Measurements from ENCODE around the gene NAPB.

The NAPB gene

DNA sequence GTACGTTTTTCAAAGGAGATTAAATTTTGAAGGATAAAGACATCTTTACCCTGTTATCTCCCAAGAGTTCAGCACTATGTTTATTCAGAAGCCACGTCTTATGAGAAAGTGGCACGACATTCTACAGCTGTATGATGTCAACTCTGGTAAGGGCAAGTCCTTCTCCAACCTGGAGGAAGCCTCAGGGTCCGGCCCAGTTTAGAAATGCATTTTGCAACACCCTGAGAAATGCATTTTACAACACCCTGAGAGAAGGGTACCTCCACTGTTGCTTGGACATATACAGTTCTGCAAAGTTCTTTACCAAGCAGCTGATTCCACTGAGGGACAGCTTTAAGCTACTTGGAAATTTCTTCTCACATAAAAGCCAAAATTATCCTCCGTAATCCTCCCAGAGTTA lies 17.5 kb downstream of the NAPB start:
- no peak for DNase-seq

DNA sequence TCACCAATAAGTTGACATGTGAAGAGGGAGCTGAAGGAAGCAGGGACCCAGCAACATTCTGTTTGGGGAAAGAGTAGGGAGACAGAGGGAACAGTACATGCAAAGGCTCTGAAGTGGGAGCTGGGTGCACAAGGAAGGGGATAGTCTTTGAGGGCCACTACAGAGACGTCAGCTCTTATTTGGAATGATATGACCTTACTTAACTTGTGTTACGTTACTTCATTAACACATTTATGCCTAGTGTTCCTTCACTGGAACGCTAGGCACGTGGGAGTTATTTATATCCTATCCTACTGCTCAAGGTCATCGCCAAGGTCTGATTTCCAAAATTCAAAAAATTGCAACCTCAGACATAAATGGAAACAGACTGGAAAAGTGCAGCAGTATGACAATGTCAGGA lies 20.2 kb downstream of the NAPB start:
- no peak for DNase-seq

DNA sequence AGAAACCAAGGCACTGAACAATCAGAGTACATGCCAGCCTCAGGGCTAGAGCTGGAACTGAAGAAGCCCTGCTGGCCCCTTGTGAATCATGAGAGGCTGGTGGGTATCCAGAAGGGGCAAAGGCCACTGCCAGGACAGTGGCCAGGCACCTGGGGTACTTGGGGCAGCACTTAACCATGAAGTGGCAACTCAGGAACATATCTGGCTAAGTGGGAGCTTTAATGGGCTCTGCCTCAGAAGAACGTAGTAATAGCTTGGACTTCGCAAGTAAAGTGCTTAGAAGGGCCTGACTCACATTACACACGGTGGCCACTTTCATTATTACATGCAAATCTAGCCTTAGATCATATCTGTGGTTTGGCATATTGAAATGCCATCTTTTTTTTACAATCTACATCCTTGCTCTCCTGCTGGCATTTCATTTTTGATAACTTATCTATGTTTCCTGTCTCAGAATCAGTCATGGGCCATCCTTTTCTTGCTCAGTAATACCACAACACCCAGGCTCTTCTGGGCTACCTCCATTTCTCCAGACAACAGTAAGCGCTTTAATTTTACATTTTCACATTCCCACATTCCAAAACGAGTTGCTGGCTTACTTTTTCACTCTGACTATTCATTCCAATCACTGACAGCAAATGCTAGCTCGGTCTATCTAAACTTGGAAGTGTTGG lies 21.6 kb downstream of the NAPB start:
- DNase-seq = peak; percentile 33

DNA sequence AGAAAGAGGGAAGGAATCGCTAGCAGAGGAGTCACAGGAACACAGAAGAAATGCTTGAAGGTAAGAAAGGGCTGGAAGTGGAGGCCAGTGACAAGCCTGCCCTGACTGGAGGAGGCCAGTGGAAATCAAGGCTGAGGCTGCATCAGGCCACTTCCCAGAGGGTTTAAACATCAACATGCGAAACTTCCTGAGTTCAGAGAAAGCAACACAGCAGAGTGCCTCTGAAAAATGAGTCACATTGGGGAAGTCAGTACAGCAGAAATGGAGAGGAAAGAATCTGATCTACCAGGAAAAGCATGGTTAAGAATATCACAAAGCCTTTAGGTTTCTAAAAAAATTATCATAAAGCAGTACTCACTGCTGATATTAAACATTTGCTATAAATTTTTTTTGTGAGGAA lies 23.3 kb downstream of the NAPB start:
- DNase-seq = no peak

DNA sequence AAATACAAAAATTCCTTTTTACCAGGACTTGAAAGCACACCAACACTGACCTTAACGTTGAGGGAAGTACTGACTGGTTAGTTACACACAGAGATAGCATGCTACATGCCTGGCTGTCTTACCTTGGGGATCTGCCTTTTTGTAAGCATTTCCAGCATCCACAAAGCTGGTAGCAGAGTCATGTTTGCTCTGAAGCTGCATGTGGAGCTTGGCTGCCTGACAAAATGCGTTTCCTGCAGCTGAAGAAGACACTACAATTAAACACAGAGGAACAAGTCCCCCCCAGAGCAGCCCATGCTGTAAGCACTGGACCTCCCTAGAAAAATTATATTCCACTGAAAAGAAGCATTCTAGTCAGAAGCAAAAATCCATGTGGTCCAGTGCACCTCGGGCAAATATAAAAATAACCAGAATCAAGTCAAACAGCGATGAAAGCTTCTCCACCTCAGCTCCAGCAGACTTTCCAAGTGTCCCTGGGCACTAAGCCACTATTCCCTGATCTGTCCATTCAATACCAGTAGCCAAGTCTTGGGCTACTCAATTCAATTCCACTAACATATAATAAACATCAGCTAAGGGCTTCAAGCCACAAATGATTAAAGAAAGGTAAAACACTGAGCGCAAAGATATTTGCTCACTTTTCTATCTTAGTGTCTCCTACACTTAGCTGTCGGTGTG lies 24.2 kb downstream of the NAPB start:
- no peak for DNase-seq

DNA sequence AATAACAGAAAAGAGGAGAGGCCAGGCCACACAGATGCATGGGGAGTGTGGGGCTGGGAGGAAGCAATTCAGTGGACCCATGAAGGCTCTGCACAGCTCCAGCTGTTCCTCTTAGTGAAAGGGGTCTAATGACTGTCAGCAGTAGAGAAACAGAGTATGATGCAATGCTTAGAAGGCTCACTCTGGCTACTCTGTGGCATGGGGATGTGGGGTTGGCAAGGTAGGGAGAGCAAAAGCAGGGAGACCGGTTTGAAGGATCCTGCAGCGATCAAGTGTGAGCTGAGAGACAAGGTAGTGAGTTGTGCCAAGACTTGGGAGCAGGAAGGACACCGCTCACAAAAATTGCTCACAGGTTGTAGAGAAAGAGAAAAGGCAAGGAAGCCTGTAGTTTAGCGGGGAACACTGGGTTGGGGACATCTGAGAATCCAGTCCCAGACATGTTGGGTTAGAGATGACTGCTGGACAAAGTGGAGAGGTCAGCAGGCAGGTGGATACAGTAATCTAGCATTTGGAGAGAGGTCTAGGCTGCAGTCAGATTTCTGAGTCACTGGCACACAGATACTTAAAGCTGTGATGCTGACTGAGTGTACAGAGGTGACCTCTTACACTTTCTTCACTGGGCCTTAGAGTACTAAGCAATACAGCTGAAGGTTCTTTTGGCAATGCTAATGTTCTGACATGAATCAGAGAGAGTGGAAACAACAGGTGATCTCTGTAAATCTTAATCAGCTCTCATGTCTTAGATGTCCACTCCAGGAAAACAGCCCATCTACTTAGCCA lies 27.1 kb downstream of the NAPB start:
- no peak for DNase-seq

DNA sequence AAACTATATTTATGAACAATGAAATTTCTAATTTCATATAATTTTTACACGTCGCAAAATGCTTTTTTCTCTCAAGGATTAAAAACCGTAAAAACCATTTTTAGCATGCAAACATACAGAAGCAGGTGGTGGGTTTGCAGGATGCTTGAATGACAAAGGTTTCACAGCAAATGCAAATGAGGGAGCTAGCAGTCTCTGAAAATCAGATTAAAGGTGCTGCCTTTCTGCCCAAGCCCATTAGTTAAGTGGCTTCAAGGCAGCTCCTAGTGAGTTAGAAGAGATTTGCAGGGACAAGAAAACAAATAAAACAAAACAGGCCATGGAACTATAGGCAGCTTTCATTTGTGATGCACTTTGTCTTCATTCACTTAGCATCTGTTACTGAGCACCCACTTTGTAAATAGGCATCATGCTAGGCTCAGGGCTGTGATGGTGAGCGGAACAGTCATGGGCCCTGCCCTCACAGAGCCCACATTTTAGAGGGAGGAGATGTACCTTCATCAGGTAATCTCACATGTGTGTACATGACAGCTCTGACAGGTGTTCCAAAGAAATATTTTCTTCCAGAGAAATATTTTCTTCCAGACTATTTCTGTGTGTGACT lies 29.5 kb downstream of the NAPB start:
- no peak for DNase-seq

DNA sequence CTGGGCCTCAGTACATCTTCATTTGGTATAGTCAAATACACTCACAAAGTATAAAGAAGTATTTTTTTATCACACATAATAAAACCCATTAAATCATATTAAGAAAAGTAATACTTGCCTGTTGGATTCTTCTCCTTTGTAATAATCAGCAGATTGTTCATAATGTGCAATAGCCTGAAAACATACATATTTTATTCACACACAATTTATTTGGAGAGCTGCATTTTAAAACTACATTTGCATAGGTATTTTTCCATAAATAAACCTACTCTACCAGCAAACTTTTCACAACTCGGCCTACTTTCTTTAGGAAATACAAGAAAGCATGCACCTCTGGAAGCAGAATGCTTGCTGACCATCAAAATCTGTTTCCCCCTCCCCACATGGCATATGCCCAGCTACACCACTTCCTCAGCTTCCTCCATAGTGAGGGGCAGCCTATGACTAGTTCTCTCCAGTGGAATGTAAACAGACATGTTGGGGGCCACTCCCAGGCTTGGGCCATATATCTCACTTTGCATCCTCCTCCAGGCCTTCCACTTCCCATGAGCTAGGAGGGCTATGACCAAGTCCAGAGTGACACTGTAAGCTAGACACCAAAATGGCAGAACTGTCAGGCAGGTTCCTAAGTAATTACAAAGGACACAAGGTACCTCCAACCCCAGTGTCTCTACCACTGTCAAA lies 31.1 kb downstream of the NAPB start:
- DNase-seq = no peak

DNA sequence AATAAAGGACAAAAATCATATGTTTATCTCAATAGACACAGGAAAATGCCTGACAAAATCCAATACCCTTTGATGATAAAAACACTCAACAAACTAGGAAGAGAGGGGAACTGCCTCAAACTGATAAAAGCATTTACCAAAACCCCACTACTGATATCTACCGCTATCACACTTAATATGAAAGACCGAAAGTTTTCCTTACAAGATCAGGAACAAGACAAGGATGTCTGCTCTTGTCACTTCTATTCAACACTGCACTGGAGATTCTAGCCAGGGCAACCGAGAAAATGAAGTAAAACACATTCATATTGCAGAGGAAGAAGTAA lies 34.2 kb downstream of the NAPB start:
- DNase-seq = no peak

DNA sequence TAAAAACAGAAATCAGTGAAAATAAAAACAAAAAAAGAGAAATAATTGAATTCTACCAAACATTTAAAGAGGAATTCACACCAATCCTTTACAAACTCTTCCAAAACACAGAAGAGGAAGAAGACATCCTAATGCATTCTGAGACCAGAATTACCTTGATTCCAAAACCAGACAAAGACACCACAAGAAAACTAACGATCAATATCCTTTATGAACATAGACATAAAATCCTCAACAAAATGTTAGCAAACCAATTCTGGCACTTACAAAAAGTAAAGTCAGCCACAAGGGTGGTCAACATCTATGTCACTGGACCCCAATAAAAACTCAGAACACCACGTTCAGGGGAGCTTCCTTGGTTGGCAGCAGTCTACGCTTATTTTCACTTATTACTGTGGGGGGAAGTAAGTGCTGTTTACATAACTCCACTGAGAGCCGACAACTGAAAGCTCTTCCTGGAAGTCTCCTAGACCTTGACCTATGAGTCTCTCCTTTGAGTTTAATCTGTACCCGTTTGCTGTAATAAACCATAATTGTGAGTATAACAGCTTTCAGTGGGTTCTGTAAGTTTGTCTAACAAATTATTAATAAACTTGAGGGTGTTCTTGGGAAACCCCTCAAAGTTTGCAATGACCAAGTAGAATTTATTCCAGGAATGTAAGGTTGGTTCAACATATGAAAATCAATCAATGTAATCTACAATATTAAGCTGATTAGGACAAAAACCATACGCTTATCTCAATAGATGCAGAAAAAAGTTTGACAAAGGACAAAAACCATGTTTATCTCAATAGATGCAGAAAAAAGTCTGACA lies 34.8 kb downstream of the NAPB start:
- DNase-seq = no peak

DNA sequence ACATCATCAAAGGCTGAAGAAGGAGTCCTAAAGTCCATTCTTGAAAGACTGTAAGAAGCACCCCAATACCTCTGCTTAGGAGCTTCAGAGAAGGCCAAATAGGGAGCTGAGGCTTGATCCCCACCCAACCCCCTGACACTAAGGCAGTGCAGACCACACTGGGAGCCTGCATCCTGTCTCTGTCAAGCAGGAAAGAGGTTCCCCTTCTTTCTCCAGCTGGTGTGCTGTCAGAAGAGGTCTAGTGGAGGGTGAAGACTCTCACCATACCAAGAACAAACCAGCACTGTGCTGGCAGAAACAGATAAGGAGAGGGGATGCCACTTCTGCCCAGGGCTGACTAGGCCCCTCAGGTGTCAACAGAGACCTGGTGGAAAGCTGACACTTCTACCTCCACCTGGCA lies 39.4 kb downstream of the NAPB start:
- DNase-seq = no peak

DNA sequence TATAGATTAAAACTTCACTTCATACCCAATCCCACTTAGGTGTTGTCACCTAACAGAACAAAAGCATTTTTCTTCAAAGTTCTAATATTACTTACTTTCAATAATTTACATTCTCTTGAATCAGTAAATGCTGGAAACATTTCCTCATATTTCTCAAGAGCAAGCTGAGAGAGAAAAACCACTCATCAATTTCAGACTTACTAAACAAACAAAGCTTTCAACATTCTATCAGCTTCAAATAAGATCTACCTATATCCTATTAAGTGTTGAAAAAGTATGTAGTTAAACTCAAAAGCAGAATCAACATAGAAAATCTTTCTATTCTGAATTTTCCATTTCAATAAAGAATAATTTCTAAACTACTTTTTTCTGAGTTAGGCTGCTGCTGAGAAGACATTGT lies 41.5 kb downstream of the NAPB start:
- no peak for DNase-seq

DNA sequence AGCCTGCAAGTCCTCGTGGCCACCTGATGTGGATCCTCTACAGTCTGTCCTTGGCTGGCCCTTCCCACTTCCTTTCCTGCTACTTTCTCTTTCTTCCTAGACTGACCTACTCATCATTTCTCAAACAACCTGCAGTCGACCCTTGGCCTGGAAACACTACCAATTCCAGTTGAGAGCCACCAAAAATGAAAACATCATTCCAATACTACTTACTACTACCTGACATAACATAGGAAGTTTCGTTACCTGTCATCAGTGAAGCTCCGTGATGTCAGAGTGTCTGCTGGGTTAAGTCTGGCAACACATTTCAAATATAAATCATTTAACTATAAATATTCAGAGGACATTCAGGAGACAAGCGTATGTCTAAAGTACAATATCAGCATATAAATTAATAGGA lies 45.5 kb downstream of the NAPB start:
- DNase-seq = no peak

DNA sequence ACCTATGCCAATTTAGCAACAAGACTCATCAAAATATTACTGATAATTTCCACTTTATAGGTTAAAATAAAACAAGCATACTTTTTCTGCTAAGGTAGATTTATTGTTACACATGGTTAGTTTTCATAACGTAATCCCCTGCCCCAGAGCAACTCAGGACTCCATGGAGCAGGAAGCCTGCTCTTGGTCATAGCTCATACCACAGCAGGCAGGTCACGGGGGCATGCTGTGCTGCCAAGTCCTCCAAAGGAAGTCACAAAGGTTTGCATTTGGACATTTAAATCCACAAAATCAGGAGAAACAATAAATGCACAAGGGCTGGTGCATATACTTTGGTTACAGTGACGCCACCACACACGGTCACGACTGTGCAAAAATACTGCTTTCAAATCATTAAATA lies 46.8 kb downstream of the NAPB start:
- no peak for DNase-seq

DNA sequence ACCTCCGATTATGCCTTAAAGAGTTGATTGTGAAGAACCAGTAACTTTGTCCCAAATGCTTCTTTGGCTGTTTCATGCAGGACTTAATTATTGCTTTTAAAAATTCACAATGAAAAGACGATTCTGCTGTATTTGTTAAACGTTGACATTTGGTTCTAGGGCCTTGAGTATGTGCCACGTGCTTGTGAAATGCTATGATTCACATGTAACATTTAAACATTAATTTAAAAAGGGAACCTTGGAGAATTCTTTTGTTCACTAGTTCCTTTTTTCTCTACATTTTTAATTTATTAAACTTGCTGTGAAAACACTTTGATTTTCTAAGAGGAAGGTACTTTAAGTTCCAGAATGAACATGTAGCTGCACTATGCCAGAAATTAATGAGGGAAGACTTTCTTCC lies 49.8 kb downstream of the NAPB start:
- DNase-seq = no peak

DNA sequence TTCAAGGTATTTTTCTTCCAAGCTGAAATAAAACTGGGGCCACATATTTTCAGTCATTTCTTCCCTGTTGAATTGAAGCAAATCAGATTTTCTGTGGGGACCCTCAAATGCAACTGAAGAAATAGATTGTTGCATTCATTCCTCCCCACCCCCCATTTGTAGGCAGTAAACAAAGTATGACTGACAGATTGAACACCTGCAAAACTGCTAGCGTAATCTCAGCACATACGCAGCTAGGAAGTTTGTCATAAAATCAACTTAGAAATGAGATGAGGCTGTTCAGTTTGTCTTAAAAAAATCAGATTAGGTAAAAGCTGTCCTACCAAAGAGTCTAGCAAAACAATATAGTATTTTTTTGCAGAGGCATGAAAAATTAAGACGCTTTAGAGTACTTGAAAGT lies 50.4 kb downstream of the NAPB start:
- no peak for DNase-seq

DNA sequence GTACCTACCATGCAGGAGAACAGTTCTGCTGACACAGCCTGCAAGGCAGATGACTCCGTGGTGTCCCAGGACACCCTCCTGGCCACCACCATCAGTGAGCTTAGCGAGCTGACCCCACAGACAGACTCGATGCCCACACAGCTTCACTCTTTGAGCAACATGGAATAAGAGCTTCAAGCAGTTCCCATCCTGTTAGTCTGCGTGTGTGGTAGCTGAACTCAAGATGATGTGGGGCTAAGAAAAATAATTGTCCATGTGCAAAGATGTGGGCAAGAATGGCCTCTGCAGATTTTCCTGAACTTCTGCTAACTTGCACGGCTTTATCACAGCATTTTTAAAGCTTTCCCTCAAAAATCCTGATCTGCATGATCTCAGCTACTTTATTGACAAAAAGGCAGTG lies 51.0 kb downstream of the NAPB start:
- no peak for DNase-seq

DNA sequence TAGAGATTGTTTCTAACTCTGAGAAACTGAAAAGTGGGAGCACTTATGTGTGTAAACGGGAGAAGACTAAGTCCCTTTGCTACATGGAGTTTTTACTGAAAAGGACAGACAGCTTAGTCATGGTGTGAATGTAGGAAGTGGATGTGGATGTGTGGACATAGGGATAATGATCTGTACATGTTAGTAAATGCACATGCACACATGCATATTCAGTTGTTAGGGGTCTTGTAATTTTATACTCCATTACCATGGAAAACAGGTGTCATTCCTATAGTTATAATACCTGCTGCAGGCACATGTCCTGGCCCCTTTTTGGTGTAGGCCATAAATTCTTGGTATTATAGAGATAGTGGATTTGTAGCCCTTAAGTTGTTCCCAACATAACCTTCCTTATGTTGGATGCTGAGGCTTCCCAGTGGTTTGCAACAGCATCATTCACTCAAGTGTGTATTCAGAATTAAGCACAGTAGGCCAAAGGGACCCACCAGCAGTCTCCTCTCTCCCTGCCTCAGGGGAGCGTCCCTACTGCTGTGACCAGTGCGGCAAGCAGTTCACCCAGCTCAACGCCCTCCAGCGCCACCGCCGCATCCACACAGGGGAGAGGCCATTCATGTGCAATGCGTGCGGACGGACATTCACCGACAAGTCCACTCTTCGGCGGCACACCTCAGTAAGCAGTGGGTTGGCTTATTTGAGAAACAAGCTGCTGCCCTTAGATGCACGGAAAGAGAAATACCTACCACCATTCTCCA lies 52.0 kb downstream of the NAPB start:
- DNase-seq = no peak

DNA sequence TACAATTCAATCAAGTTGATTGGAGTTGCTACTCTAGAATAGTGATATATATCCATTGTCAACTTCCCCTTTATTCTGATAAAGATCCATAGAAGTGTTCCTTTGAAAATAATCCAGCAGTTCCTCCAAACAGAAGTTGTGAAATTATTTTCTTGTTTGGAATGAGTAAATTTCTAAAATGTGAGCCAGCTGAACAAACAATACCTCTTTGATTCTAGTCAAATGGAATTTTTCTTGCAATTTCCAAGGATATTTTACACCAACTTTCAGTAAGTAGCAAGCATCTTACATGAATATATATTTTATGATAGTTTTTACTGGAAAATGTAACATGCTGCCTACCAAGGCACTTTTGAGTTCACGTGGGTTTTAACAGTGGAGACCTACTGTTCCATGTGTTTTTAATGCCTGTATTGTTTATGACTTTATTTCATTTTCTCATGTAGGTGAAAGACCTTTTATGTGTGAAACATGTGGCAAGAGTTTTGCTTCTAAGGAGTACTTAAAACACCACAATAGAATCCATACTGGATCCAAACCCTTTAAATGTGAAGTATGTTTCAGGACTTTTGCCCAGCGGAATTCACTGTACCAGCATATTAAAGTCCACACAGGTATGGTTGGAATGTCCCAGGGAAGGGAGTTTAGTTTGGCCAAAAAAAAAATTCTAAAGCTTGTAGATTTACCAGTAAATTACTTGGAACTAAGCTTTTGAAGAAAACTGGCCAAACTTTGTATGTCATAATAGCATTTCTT lies 52.8 kb downstream of the NAPB start:
- no peak for DNase-seq

DNA sequence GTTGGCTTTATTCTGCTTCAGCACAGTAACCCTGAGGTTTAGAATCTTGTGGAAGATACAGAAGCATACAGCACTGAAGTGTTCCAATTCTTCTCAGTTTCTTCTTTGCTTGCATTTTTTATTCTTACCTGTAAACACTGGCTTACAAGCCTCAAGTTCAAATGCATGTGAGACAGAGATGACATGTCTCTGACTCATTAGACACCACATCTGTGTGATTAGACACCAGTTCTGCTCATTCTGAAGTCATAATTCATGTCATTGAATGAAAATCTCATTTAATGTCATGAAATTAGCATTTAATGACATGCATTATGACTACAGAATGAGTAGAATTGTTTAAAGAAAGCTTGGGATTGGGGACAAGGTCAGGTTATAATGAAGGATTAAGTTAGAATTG lies 53.5 kb downstream of the NAPB start:
- DNase-seq = no peak

DNA sequence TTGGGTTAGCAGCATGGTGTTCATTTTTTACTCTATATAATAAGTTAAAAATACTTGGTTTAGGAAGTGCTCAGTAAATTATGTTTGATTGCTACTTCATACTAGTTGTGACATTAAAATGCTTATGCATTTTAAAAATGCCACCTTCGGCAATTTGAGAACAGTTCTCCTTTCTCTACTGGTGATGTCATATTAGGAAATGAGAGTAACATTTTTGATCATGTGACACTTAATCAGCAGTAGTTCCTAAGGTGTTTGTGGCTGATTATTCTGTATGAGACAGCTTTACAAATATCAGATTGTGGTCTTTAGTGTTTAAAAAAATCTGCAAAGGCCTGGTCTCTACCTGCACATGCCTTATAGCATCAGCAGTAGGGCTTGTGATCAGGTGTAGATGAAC lies 54.9 kb downstream of the NAPB start:
- peak; percentile 0 for DNase-seq

All from DMS79 treated with DMSO at 0.1 percent for 48 hours (cell line).